ENCODE data around the gene UPK1A.
A peak's percentile ranks its signal among the peaks of the same experiment; 100 is the strongest.
"Not testable (repeated sequence)": the region's sequence is repeated elsewhere in the genome, so short reads cannot be mapped to it uniquely, and the experiment has no call there.

UPK1A gene

GRCh38 chr19:35644987-35645679 is 21.2 kb upstream of the UPK1A start:
- peak; percentile 94 for DNase-seq

DNA sequence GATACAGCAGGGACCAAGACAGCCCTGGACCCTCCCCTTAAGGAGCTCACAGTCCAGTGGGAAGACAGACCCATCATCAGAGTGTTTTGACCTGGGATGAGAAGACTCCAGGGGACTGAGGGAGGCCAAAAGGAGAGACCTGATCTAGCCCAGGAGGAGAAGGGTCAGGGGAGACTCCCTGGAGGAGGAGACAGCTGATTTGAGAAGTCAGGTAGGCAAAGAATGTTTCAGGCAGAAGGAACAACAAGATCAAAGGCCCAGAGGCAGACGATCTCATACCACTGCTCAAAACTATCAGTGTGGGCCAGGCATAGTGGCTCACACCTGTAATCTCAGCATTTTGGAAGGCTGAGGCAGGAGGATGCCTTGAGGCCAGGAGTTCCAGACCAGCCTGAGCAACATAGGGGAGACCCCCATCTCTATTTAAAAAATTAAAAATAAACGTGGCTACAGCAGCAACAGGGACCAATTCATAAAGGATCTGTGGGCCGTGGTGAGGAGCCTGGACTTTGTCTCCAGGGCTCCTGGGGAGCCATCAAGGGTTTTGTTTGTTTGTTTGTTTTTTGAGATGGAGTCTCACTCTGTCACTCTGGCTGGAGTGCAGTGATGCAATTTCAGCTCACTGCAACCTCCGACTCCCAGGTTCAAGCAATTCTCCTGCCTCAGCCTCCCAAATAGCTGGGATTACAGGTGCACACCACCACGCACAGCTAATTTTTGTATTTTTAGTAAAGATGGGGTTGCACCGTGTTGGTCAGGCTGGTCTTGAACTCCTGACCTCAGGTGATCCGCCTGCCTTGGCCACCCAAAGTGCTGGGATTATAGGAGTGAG is 20.4 kb upstream of the UPK1A start:
- no peak for DNase-seq

DNA sequence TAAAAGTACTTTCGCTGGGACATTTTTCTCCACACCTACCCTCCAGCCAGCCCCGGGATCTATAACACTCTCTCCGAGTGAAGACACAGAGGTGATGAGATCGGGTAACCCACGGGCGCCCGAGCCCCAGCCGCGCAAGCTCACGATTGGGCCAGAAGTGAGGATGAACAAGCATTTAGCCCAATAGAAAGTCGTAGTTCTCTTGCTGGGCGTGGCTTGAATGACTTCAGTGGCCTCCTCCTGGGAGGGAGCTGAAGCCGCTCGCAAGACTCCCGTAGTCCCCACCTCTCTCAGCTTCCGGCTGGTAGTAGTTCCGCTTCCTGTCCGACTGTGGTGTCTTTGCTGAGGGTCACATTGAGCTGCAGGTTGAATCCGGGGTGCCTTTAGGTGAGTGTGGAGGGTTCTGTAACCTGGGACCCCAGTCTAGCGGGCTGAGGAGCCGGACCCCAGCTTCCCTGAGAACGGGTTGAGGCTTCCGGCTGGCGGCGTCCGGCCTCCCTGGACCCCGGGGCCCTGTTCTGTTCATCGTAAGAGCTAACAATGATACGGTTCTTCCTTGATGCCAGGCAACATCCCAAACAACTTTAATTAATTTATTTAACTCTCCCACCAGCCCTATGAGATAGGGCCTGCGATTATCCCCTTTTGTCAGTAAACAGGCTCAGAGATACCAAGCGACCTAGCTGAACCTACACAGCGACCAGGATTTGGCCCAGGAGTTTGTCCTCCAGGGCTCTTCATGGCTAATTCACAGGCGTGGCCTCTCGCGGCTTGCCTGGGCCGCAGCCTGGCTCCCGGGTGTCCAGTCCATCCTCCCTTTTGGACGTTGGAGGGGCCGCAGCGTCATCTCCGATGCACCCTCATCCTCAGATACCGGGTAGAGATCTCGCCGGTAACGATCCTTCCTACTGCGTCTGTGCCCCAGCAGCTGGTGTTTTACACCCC is 18.0 kb upstream of the UPK1A start, which contains the start of gene COX6B1:
TSS of gene COX6B1 (plus strand) at position 307 of the 945 bp plus-strand sequence. CDS start 2,921 bp downstream, outside the sequence.
- peak; percentile 100 for DNase-seq

GRCh38 chr19:35650581-35650980 is 15.7 kb upstream of the UPK1A start:
- peak; percentile 40 for DNase-seq

- not testable (repeated sequence) for DNase-seq
These were observed 11.5 kb upstream of the UPK1A start for GRCh38 chr19:35654828-35655227.

GRCh38 chr19:35655600-35655999 is 10.7 kb upstream of the UPK1A start:
- DNase-seq = no peak

- DNase-seq = no peak
These were observed 9.6 kb upstream of the UPK1A start for GRCh38 chr19:35656700-35657099.

- peak; percentile 36 for DNase-seq
These were observed 8.2 kb upstream of the UPK1A start for GRCh38 chr19:35657904-35658700.

- no peak for DNase-seq
These were observed 4.3 kb upstream of the UPK1A start for GRCh38 chr19:35661995-35662340.

- DNase-seq = no peak
These were observed 2.3 kb upstream of the UPK1A start for GRCh38 chr19:35663981-35664380.

GRCh38 chr19:35665157-35665556 is 1.2 kb upstream of the UPK1A start:
- DNase-seq = no peak

DNA sequence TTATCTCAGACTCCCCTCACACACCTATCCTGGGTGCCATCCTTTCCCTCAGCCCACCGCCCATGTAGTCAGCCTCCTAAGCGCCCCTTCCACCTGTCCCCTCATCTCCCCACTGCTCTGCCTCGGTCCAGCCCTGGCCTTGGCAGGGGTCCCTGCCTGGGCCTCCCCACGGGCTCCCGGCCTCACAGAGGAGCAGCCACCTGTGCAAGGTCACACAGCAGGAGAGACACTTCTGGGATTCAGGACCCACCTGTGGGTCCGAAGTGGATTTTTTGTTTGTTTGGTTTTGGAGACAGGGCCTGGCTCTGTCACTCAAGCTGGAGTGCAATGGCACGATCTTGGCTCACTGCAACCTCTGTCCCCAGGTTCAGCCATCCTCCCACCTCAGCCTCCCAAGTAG is 713 bp upstream of the UPK1A start:
- DNase-seq = no peak

- DNase-seq = no peak
These were observed 3.2 kb downstream of the UPK1A start for GRCh38 chr19:35669566-35669965.

DNA sequence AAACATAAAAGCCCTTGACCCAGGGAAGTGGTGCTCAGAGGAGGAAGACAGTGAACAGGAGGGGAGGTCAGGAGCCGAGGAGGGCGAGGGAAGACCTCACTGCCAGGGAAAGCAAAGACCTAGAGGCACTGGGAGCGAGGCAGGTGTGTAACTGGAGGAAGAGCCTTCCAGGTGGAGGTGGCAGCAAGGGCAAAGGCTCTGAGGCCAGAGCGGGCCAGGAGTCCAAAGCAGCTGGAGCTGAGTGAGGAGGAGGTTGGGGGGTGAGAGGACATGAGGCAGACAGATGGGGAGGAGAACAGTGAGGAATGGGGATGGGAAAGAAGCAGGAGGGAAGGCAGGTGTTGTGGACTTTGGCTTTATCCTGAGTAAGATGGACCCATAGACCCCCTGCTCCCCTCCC is 3.7 kb downstream of the UPK1A start:
- DNase-seq = no peak

DNA sequence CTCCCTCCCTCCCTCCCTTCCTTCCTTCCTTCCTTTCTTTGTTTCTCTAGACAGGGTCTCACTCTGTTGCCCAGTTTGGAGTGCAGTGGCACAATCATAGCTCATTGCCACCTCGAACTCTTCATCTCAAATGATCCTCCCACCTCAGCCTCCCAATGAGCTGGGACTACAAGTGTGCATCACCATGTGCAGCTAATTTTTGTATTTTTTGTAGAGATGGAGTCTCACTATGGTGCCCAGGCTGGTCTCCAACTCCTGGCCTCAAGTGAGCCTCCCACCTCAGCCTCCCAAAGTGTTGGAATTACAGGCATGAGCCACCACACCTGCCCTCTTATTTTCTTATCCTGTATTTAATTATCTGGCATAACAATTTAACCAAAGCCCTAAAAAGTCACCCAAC is 4.4 kb downstream of the UPK1A start:
- DNase-seq = no peak

DNA sequence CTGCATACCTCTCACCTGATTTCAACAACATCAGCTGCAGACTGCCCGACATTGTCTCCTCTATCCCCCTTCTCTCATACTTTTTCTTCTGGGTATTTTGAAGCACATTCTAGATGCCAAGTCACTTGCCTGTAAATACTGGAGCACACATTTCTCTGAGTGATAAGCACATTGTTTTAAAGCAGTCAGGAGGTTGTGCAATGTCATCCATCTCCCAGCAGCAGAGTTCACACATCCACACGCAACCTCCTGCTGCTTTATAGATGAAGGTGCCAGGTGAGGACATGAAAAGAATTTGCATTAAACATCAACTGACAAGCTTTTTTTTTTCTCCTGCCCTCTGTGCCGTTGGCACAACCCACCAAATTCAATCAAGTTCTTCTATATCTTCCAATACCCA is 5.5 kb downstream of the UPK1A start:
- DNase-seq = peak; percentile 88

- DNase-seq = peak; percentile 66
These were observed 6.9 kb downstream of the UPK1A start for GRCh38 chr19:35673121-35673804.

- DNase-seq = no peak
These were observed 9.3 kb downstream of the UPK1A start for GRCh38 chr19:35675589-35676140.

GRCh38 chr19:35689836-35690235 is 23.5 kb downstream of the UPK1A start:
- no peak for DNase-seq

DNA sequence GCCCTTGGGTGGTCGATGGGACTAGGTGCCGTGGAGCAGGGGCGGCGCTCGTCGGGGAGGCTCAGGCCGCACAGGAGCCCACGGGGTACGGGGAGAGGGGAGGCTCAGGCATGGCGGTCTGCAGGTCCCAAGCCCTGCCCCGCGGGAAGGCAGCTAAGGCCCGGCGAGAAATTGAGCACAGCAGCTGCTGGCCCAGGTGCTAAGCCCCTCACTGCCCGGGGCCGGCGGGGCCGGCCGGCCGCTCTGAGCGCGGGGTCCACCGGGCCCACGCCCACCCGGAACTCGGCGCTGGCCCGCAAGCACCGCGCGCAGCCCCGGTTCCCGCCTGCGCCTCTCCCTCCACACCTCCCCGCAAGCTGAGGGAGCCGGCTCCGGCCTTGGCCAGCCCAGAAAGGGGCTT is 24.8 kb downstream of the UPK1A start:
- not testable (repeated sequence) for DNase-seq

GRCh38 chr19:35692010-35692409 is 25.7 kb downstream of the UPK1A start:
- no peak for DNase-seq
